ENCODE measurements around the gene ADORA2B. TPM values are rescaled to one million over a fixed set of nuclear protein-coding genes. Genes with fewer than 3 reads are reported as not detected.

ADORA2B gene
- total and polyA plus RNA-seq, 2 donors from 2014 or later = 0.60 TPM; not detected in 1

GRCh38 chr17:15971882-15972281, 27.0 kb downstream of the ADORA2B start:
- no peaks in the 10 kb centered on the region for H3K27me3 ChIP-seq (ENCODE audit: control insufficient read depth, insufficient read depth, low read length)
- H3K4me3 ChIP-seq (ENCODE audit: low read length in 3 of 3) = no peak overlapping the region
- peaks cover 0 to 1% (median 1%) of the 10 kb centered on the region in 3 donors for H3K4me1 ChIP-seq (ENCODE audit: control insufficient read depth in 2 of 3, insufficient read depth in 2 of 3, low read depth in 1 of 3, low read length in 3 of 3)
- peaks cover 0 to 6% (median 2%) of the 10 kb centered on the region in 3 donors for H3K36me3 ChIP-seq (ENCODE audit: control insufficient read depth in 2 of 3, insufficient read depth in 3 of 3, low read length in 3 of 3)
- H3K9ac ChIP-seq (ENCODE audit: low read length in 3 of 3) = no peak overlapping the region
- no peak for TF ChIP-seq CTCF (IDR thresholded peaks at IDR 0.05; ENCODE audit: borderline replicate concordance, extremely low read depth, insufficient read depth)
- no peaks in the 10 kb centered on the region for H3K9me3 ChIP-seq (ENCODE audit: control insufficient read depth in 2 of 3, insufficient read depth in 1 of 3, low read length in 3 of 3)
- FAIRE-seq = no peak
- no peak overlapping the region for H3K27ac ChIP-seq (ENCODE audit: low read depth in 2 of 2, low read length in 2 of 2)
- DNase-seq = no peak
- intact Hi-C loops (cut with DNase I) = no loop called here

GRCh38 chr17:15972497-15972951, 27.6 kb downstream of the ADORA2B start:
- Histone ChIP-seq H3K36me3 (ENCODE audit: control insufficient read depth in 2 of 3, insufficient read depth in 3 of 3, low read length in 3 of 3) (peaks cover 0 to 7% (median 2%) of the 10 kb centered on the region in 3 donors), H3K4me1 (ENCODE audit: control insufficient read depth in 2 of 3, insufficient read depth in 2 of 3, low read depth in 1 of 3, low read length in 3 of 3) (no peaks in the 10 kb centered on the region), H3K27me3 (ENCODE audit: control insufficient read depth, insufficient read depth, low read length) (no peaks in the 10 kb centered on the region), H3K9me3 (ENCODE audit: control insufficient read depth in 2 of 3, insufficient read depth in 1 of 3, low read length in 3 of 3) (no peaks in the 10 kb centered on the region), H3K4me3 (ENCODE audit: low read length in 3 of 3) (no peak overlapping the region), H3K9ac (ENCODE audit: low read length in 3 of 3) (no peak overlapping the region), H3K27ac (ENCODE audit: low read depth in 2 of 2, low read length in 2 of 2) (no peak overlapping the region)
- FAIRE-seq (no peak), DNase-seq (no peak)
- TF ChIP-seq CTCF (IDR thresholded peaks at IDR 0.05; ENCODE audit: borderline replicate concordance, extremely low read depth, insufficient read depth) = no peak
- intact Hi-C loops (cut with DNase I) = no loop called here

- H3K9ac ChIP-seq (ENCODE audit: low read length in 3 of 3) = no peak overlapping the region
- no peak overlapping the region for H3K27ac ChIP-seq (ENCODE audit: low read depth in 2 of 2, low read length in 2 of 2)
- H3K27me3 ChIP-seq (ENCODE audit: control insufficient read depth, insufficient read depth, low read length) = no peaks in the 10 kb centered on the region
- H3K9me3 ChIP-seq (ENCODE audit: control insufficient read depth in 2 of 3, insufficient read depth in 1 of 3, low read length in 3 of 3) = no peaks in the 10 kb centered on the region
- H3K36me3 ChIP-seq (ENCODE audit: control insufficient read depth in 2 of 3, insufficient read depth in 3 of 3, low read length in 3 of 3) = peaks cover 0 to 12% (median 6%) of the 10 kb centered on the region in 3 donors
- H3K4me1 ChIP-seq (ENCODE audit: control insufficient read depth in 2 of 3, insufficient read depth in 2 of 3, low read depth in 1 of 3, low read length in 3 of 3) = no peaks in the 10 kb centered on the region
- H3K4me3 ChIP-seq (ENCODE audit: low read length in 3 of 3) = no peak overlapping the region
- intact Hi-C loops (cut with DNase I) = no loop called here
- FAIRE-seq (no peak), DNase-seq (no peak)
- no peak for TF ChIP-seq CTCF (IDR thresholded peaks at IDR 0.05; ENCODE audit: borderline replicate concordance, extremely low read depth, insufficient read depth)
Observed at GRCh38 chr17:15973016-15973415, 28.1 kb downstream of the ADORA2B start.

GRCh38 chr17:15973834-15974233, 28.9 kb downstream of the ADORA2B start:
- Histone ChIP-seq H3K36me3 (ENCODE audit: control insufficient read depth in 2 of 3, insufficient read depth in 3 of 3, low read length in 3 of 3) (peaks cover 0 to 12% (median 6%) of the 10 kb centered on the region in 3 donors), H3K9me3 (ENCODE audit: control insufficient read depth in 2 of 3, insufficient read depth in 1 of 3, low read length in 3 of 3) (no peaks in the 10 kb centered on the region), H3K4me1 (ENCODE audit: control insufficient read depth in 2 of 3, insufficient read depth in 2 of 3, low read depth in 1 of 3, low read length in 3 of 3) (no peaks in the 10 kb centered on the region), H3K27ac (ENCODE audit: low read depth in 2 of 2, low read length in 2 of 2) (no peak overlapping the region), H3K9ac (ENCODE audit: low read length in 3 of 3) (no peak overlapping the region), H3K27me3 (ENCODE audit: control insufficient read depth, insufficient read depth, low read length) (no peaks in the 10 kb centered on the region), H3K4me3 (ENCODE audit: low read length in 3 of 3) (no peak overlapping the region)
- no peak for TF ChIP-seq CTCF (IDR thresholded peaks at IDR 0.05; ENCODE audit: borderline replicate concordance, extremely low read depth, insufficient read depth)
- DNase-seq (no peak), FAIRE-seq (no peak)
- intact Hi-C loops (cut with DNase I) = no loop called here

All from kidney (tissue), 14 donors.